ENCODE data around the gene ZGLP1. TPM values are rescaled to one million over a fixed set of nuclear protein-coding genes. Genes with fewer than 3 reads are reported as not detected.

The ZGLP1 gene
- total RNA-seq, 1 donor from 2014 or later = 3.4 TPM

DNA sequence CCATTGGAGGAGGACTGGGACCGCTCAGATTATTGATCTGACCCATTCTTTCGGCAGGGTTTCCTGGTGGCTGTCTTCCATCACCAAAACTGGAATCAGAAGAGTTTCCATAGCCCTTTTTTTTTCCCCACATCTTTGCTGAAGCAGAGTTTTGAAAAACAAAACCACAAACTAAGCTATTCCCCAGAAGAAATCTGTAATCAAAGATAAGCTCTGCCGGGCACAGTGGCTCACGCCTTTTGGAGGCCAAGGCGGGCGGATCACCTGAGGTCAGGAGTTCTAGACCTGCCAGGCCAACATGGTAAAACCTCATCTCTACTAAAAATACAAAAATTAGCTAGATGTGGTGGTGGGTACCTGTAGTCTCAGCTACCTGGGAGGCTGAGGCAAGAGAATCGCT is 42.9 kb downstream of the ZGLP1 start:
- no peaks in the 10 kb centered on the region for H3K36me3 Mint-ChIP-seq (ENCODE audit: low read depth, unreplicated experiment)
- TF ChIP-seq, protein P1, sequence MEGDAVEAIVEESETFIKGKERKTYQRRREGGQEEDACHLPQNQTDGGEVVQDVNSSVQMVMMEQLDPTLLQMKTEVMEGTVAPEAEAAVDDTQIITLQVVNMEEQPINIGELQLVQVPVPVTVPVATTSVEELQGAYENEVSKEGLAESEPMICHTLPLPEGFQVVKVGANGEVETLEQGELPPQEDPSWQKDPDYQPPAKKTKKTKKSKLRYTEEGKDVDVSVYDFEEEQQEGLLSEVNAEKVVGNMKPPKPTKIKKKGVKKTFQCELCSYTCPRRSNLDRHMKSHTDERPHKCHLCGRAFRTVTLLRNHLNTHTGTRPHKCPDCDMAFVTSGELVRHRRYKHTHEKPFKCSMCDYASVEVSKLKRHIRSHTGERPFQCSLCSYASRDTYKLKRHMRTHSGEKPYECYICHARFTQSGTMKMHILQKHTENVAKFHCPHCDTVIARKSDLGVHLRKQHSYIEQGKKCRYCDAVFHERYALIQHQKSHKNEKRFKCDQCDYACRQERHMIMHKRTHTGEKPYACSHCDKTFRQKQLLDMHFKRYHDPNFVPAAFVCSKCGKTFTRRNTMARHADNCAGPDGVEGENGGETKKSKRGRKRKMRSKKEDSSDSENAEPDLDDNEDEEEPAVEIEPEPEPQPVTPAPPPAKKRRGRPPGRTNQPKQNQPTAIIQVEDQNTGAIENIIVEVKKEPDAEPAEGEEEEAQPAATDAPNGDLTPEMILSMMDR (IDR thresholded peaks at IDR 0.05; ENCODE audit: insufficient read depth, low read depth, low read length) = no peak
- no peak for TF ChIP-seq EZH2 (IDR thresholded peaks at IDR 0.05; ENCODE audit: insufficient read depth, low read length)

DNA sequence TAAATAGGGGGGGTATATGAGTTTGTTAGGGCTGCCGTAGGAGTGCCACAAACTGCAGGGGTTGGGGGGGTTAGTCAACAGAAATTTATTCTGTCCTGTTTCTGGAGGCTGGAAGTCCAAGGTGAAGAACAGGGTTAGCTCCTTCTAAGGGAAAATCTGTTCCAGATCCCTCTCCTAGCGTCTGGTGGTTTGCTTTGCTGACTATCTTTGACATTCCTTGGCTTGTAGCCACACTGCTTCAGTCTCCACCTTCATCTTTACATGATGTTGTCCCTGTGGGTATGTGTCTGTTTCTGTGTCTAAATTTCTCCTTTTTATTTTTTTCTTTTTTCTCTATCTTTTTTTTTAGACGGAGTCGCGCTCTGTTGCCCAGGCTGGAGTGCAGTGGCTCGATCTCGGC is 46.8 kb downstream of the ZGLP1 start:
- Histone ChIP-seq H4K20me1 (ENCODE audit: insufficient read depth, low read length) (peaks cover 5% of the 10 kb centered on the region), H3K4me3 (ENCODE audit: insufficient read depth, low read depth, low read length) (no peak overlapping the region), H3K79me2 (ENCODE audit: insufficient read depth, low read length) (no peaks in the 10 kb centered on the region), H2AFZ (ENCODE audit: low read depth, low read length) (no peak overlapping the region), H3K4me1 (ENCODE audit: insufficient read depth, low read length) (peaks cover 11% of the 10 kb centered on the region), H3K36me3 (ENCODE audit: insufficient read depth, low read length) (peaks cover under 1% of the 10 kb centered on the region), H3K27me3 (ENCODE audit: insufficient read depth, low read length) (no peaks in the 10 kb centered on the region), H3K9ac (ENCODE audit: low read length) (no peak overlapping the region), H3K4me2 (ENCODE audit: low read length) (no peak overlapping the region), H3K9me3 (ENCODE audit: insufficient read depth, low read depth, low read length) (no peaks in the 10 kb centered on the region), H3K27ac (ENCODE audit: low read depth, low read length) (no peak overlapping the region)
- Mint-ChIP-seq H3K4me1 (ENCODE audit: low read depth, unreplicated experiment) (peaks cover 4% of the 10 kb centered on the region), H3K4me3 (ENCODE audit: unreplicated experiment) (no peak overlapping the region), H3K9me3 (ENCODE audit: unreplicated experiment) (no peaks in the 10 kb centered on the region), H3K27me3 (ENCODE audit: low read depth, unreplicated experiment) (no peaks in the 10 kb centered on the region), H3K27ac (ENCODE audit: unreplicated experiment) (no peak overlapping the region), H3K36me3 (ENCODE audit: low read depth, unreplicated experiment) (peaks cover 10% of the 10 kb centered on the region)
- DNase-seq (ENCODE audit: low read depth) = no peak
- TF ChIP-seq EZH2 (IDR thresholded peaks at IDR 0.05; ENCODE audit: insufficient read depth, low read length) = no peak
- TF ChIP-seq, protein P1 (IDR thresholded peaks at IDR 0.05; ENCODE audit: insufficient read depth, low read depth, low read length) = no peak
- no peak for FAIRE-seq

More for the DNA sequence above, 42.9 kb downstream of the ZGLP1 start:
- no peak for FAIRE-seq
- Histone ChIP-seq H4K20me1 (ENCODE audit: insufficient read depth, low read length) (no peaks in the 10 kb centered on the region), H3K4me1 (ENCODE audit: insufficient read depth, low read length) (peaks cover 12% of the 10 kb centered on the region), H3K36me3 (ENCODE audit: insufficient read depth, low read length) (no peaks in the 10 kb centered on the region), H3K4me3 (ENCODE audit: insufficient read depth, low read depth, low read length) (no peak overlapping the region), H3K79me2 (ENCODE audit: insufficient read depth, low read length) (no peaks in the 10 kb centered on the region), H3K27me3 (ENCODE audit: insufficient read depth, low read length) (peaks cover 9% of the 10 kb centered on the region), H3K27ac (ENCODE audit: low read depth, low read length) (no peak overlapping the region), H3K9me3 (ENCODE audit: insufficient read depth, low read depth, low read length) (no peaks in the 10 kb centered on the region), H3K9ac (ENCODE audit: low read length) (no peak overlapping the region), H3K4me2 (ENCODE audit: low read length) (no peak overlapping the region), H2AFZ (ENCODE audit: low read depth, low read length) (no peak overlapping the region)
- H3K27me3 Mint-ChIP-seq (ENCODE audit: low read depth, unreplicated experiment) = peaks cover 4% of the 10 kb centered on the region
- H3K4me3 Mint-ChIP-seq (ENCODE audit: unreplicated experiment) = no peak overlapping the region
- H3K9me3 Mint-ChIP-seq (ENCODE audit: unreplicated experiment) = no peaks in the 10 kb centered on the region
- DNase-seq (ENCODE audit: low read depth) = no peak
- H3K4me1 Mint-ChIP-seq (ENCODE audit: low read depth, unreplicated experiment) = no peaks in the 10 kb centered on the region
- H3K27ac Mint-ChIP-seq (ENCODE audit: unreplicated experiment) = no peak overlapping the region

DNA sequence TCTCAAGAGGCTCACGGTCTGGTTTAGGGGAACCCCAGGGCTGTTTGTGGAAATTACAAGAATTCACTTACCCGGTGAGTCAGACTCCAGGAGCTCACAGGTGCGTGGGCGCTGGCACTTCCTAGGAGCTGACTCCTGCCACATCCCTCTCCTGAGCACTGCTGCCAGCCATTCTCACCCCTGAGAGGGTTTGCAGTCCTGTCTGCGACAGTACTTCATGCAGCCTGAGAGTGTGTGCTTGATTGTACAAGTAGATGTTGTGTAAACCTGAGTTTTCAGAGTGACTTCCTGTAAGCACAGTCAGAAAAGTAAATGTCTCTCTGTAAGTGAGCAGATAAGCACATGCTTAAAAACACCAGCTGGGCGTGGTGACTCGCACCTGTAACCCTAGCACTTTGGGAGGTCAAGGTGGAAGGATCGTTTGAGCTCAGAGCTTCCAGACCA is 49.5 kb downstream of the ZGLP1 start:
- H3K9me3 Mint-ChIP-seq (ENCODE audit: unreplicated experiment) = no peaks in the 10 kb centered on the region

More for the DNA sequence above, 49.5 kb downstream of the ZGLP1 start:
- Histone ChIP-seq H3K9me3 (ENCODE audit: insufficient read depth, low read depth, low read length) (no peaks in the 10 kb centered on the region), H2AFZ (ENCODE audit: low read depth, low read length) (no peak overlapping the region), H3K4me1 (ENCODE audit: insufficient read depth, low read length) (peaks cover 11% of the 10 kb centered on the region), H3K4me2 (ENCODE audit: low read length) (no peak overlapping the region), H3K36me3 (ENCODE audit: insufficient read depth, low read length) (peaks cover 7% of the 10 kb centered on the region), H3K27ac (ENCODE audit: low read depth, low read length) (no peak overlapping the region), H3K27me3 (ENCODE audit: insufficient read depth, low read length) (no peaks in the 10 kb centered on the region), H3K4me3 (ENCODE audit: insufficient read depth, low read depth, low read length) (no peak overlapping the region), H3K79me2 (ENCODE audit: insufficient read depth, low read length) (no peaks in the 10 kb centered on the region), H4K20me1 (ENCODE audit: insufficient read depth, low read length) (peaks cover 13% of the 10 kb centered on the region), H3K9ac (ENCODE audit: low read length) (no peak overlapping the region)
- peaks cover 4% of the 10 kb centered on the region for H3K4me1 Mint-ChIP-seq (ENCODE audit: low read depth, unreplicated experiment)
- peak; percentile 42 for DNase-seq (ENCODE audit: low read depth)
- no peak for TF ChIP-seq EZH2 (IDR thresholded peaks at IDR 0.05; ENCODE audit: insufficient read depth, low read length)
- TF ChIP-seq, protein P1 (IDR thresholded peaks at IDR 0.05; ENCODE audit: insufficient read depth, low read depth, low read length) = no peak
- H3K27me3 Mint-ChIP-seq (ENCODE audit: low read depth, unreplicated experiment) = no peaks in the 10 kb centered on the region
- H3K4me3 Mint-ChIP-seq (ENCODE audit: unreplicated experiment) = no peak overlapping the region
- no peak for FAIRE-seq
- no peak overlapping the region for H3K27ac Mint-ChIP-seq (ENCODE audit: unreplicated experiment)
- H3K36me3 Mint-ChIP-seq (ENCODE audit: low read depth, unreplicated experiment) = peaks cover 24% of the 10 kb centered on the region

Data from astrocyte (in vitro differentiated cells and primary cell).